ENCODE results near the gene SMPDL3B.
A peak's percentile ranks its signal among the peaks of the same experiment; 100 is the strongest.

GRCh38 chr1:27959792-27960603 is 25.2 kb downstream of the SMPDL3B start, which contains the start of gene XKR8:
- TF ChIP-seq POLR2A (IDR thresholded peaks at IDR 0.05; ENCODE audit: low read length) (peak; percentile 49), GATA1 (IDR thresholded peaks at IDR 0.05; ENCODE audit: low read depth, low read length) (no peak)
